OCI-LY3 (cell line): ENCODE data around the gene LTBP3.

Experiments used
- H2AFZ ChIP-seq: fragments of 200-600, 300-600 bp; shearing (Covaris generic); 2 replicates; pipeline ENCODE4 v1.6.0; 2014; ENCODE audit warnings: antibody characterized with exemption, low read depth, low read length
- H3K27ac ChIP-seq: fragments of 200-600, 300-600 bp; sonication (generic); 2 replicates; pipeline ENCODE4 v1.5.1; 2014; ENCODE audit warnings: mild to moderate bottlenecking, low read length, moderate library complexity, mixed read lengths
- H3K27me3 ChIP-seq: fragments of 200-600, 300-600 bp; sonication (generic); 2 replicates; pipeline ENCODE4 v1.6.1; 2014; ENCODE audit warnings: low read depth, low read length, mixed read lengths
- H3K36me3 ChIP-seq: fragments of 200-600, 300-600 bp; sonication (generic); replicated peaks from 2 replicates; pipeline ENCODE3; 2014; ENCODE audit warnings: low read depth, low read length, mixed read lengths
- H3K4me1 ChIP-seq: fragments of 300-600, 200-600 bp; sonication (generic); 2 replicates; pipeline ENCODE4 v1.6.1; 2014; ENCODE audit warnings: low read length, mixed read lengths
- H3K4me2 ChIP-seq: fragments of 200-600, 300-600 bp; sonication (generic); 2 replicates; pipeline ENCODE4 v1.6.1; 2014; ENCODE audit warnings: low read length, mixed read lengths
- H3K4me3 ChIP-seq: fragments of 300-600, 200-600 bp; sonication (generic); 2 replicates; pipeline ENCODE4 v1.5.1; 2014; ENCODE audit warnings: antibody characterized with exemption, mild to moderate bottlenecking, low read length, moderate library complexity
- H3K79me2 ChIP-seq: fragments of 300-600, 200-600 bp; shearing (Covaris generic); 2 replicates; pipeline ENCODE4 v1.6.1; 2014; ENCODE audit warnings: mild to moderate bottlenecking, low read length, mixed read lengths
- H3K9ac ChIP-seq: fragments of 300-600, 200-600 bp; shearing (Covaris generic); 2 replicates; pipeline ENCODE4 v1.6.0; 2014; ENCODE audit warnings: mild to moderate bottlenecking, low read length, moderate library complexity
- H3K9me3 ChIP-seq: fragments of 200-600, 300-600 bp; shearing (Covaris generic); 2 replicates; pipeline ENCODE4 v1.6.1; 2014; ENCODE audit warnings: low read length, mixed read lengths; ENCODE audit not compliant: insufficient read depth
- H4K20me1 ChIP-seq: fragments of 200-600, 300-600 bp; sonication (generic); 2 replicates; pipeline ENCODE4 v1.6.1; 2016; ENCODE audit warnings: low read length, mixed read lengths; ENCODE audit not compliant: insufficient read depth
- EZH2phosphoT487 ChIP-seq: fragments of 200-600 bp; shearing (Covaris generic); IDR thresholded peaks from 2 replicates; pipeline ENCODE4 v1.6.1; 2018; ENCODE audit warnings: antibody characterized with exemption, mixed run types, low read depth
- TF ChIP-seq, protein P1 (sequence below): fragments of 200-600, 300-600 bp; sonication (generic); IDR thresholded peaks from 2 replicates; pipeline ENCODE4 v1.5.1; 2014; ENCODE audit warnings: antibody characterized with exemption, low read length, low read depth

LTBP3 gene

DNA sequence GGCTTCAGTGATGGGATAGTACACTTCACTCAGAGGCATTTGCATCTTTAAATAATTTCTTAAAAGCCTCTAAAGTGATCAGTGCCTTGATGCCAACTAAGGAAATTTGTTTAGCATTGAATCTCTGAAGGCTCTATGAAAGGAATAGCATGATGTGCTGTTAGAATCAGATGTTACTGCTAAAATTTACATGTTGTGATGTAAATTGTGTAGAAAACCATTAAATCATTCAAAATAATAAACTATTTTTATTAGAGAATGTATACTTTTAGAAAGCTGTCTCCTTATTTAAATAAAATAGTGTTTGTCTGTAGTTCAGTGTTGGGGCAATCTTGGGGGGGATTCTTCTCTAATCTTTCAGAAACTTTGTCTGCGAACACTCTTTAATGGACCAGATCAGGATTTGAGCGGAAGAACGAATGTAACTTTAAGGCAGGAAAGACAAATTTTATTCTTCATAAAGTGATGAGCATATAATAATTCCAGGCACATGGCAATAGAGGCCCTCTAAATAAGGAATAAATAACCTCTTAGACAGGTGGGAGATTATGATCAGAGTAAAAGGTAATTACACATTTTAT lies 54.7 kb downstream of the LTBP3 start:
- no peak for TF ChIP-seq EZH2phosphoT487
- TF ChIP-seq, protein P1, sequence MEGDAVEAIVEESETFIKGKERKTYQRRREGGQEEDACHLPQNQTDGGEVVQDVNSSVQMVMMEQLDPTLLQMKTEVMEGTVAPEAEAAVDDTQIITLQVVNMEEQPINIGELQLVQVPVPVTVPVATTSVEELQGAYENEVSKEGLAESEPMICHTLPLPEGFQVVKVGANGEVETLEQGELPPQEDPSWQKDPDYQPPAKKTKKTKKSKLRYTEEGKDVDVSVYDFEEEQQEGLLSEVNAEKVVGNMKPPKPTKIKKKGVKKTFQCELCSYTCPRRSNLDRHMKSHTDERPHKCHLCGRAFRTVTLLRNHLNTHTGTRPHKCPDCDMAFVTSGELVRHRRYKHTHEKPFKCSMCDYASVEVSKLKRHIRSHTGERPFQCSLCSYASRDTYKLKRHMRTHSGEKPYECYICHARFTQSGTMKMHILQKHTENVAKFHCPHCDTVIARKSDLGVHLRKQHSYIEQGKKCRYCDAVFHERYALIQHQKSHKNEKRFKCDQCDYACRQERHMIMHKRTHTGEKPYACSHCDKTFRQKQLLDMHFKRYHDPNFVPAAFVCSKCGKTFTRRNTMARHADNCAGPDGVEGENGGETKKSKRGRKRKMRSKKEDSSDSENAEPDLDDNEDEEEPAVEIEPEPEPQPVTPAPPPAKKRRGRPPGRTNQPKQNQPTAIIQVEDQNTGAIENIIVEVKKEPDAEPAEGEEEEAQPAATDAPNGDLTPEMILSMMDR = no peak
- Histone ChIP-seq H3K79me2 (peaks cover 83% of the 10 kb centered on the region), H3K4me3 (peak overlapping the region; percentile 83), H3K9ac (peak overlapping the region; percentile 99), H3K36me3 (peaks cover 77% of the 10 kb centered on the region), H3K4me1 (peaks cover 60% of the 10 kb centered on the region), H3K9me3 (no peaks in the 10 kb centered on the region), H2AFZ (no peak overlapping the region), H3K4me2 (peak overlapping the region; percentile 95), H4K20me1 (peaks cover 78% of the 10 kb centered on the region), H3K27me3 (no peaks in the 10 kb centered on the region), H3K27ac (peak overlapping the region; percentile 91; the same call in 1 of the 2 replicates)

DNA sequence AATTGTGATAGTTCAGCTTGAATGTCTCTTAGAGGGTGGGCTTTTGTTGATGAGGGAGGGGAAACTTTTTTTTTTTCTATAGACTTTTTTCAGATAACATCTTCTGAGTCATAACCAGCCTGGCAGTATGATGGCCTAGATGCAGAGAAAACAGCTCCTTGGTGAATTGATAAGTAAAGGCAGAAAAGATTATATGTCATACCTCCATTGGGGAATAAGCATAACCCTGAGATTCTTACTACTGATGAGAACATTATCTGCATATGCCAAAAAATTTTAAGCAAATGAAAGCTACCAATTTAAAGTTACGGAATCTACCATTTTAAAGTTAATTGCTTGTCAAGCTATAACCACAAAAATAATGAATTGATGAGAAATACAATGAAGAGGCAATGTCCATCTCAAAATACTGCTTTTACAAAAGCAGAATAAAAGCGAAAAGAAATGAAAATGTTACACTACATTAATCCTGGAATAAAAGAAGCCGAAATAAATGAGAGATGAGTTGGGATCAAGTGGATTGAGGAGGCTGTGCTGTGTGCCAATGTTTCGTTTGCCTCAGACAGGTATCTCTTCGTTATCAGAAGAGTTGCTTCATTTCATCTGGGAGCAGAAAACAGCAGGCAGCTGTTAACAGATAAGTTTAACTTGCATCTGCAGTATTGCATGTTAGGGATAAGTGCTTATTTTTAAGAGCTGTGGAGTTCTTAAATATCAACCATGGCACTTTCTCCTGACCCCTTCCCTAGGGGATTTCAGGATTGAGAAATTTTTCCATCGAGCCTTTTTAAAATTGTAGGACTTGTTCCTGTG lies 55.4 kb downstream of the LTBP3 start:
- H3K79me2 ChIP-seq = peaks cover 90% of the 10 kb centered on the region
- TF ChIP-seq, protein P1 = no peak
- TF ChIP-seq EZH2phosphoT487 = no peak
- H3K27ac ChIP-seq = peak overlapping the region; percentile 91
- peaks cover 77% of the 10 kb centered on the region for H3K36me3 ChIP-seq
- H3K27me3 ChIP-seq = no peaks in the 10 kb centered on the region
- H2AFZ ChIP-seq = no peak overlapping the region
- H4K20me1 ChIP-seq = peaks cover 78% of the 10 kb centered on the region
- H3K4me3 ChIP-seq = peak overlapping the region; percentile 83
- H3K4me1 ChIP-seq = peaks cover 62% of the 10 kb centered on the region
- peak overlapping the region; percentile 99 for H3K9ac ChIP-seq
- no peaks in the 10 kb centered on the region for H3K9me3 ChIP-seq
- peak overlapping the region; percentile 95 for H3K4me2 ChIP-seq

DNA sequence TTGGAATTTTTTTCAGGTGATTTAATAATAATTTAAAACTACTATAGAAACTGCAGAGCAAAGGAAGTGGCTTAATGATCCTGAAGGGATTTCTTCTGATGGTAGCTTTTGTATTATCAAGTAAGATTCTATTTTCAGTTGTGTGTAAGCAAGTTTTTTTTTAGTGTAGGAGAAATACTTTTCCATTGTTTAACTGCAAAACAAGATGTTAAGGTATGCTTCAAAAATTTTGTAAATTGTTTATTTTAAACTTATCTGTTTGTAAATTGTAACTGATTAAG lies 55.9 kb downstream of the LTBP3 start:
- Histone ChIP-seq H3K4me1 (peaks cover 57% of the 10 kb centered on the region), H3K36me3 (peaks cover 77% of the 10 kb centered on the region), H3K9ac (peak overlapping the region; percentile 99), H3K79me2 (peaks cover 92% of the 10 kb centered on the region), H3K4me3 (peak overlapping the region; percentile 83), H4K20me1 (peaks cover 78% of the 10 kb centered on the region), H3K27ac (peak overlapping the region; percentile 91), H3K9me3 (no peaks in the 10 kb centered on the region), H2AFZ (no peak overlapping the region), H3K4me2 (peak overlapping the region; percentile 95), H3K27me3 (no peaks in the 10 kb centered on the region)
- TF ChIP-seq, protein P1 = no peak
- TF ChIP-seq EZH2phosphoT487 = no peak

DNA sequence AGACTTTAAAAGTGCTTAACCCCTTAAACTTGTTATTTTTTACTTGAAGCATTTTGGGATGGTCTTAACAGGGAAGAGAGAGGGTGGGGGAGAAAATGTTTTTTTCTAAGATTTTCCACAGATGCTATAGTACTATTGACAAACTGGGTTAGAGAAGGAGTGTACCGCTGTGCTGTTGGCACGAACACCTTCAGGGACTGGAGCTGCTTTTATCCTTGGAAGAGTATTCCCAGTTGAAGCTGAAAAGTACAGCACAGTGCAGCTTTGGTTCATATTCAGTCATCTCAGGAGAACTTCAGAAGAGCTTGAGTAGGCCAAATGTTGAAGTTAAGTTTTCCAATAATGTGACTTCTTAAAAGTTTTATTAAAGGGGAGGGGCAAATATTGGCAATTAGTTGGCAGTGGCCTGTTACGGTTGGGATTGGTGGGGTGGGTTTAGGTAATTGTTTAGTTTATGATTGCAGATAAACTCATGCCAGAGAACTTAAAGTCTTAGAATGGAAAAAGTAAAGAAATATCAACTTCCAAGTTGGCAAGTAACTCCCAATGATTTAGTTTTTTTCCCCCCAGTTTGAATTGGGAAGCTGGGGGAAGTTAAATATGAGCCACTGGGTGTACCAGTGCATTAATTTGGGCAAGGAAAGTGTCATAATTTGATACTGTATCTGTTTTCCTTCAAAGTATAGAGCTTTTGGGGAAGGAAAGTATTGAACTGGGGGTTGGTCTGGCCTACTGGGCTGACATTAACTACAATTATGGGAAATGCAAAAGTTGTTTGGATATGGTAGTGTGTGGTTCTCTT lies 56.5 kb downstream of the LTBP3 start:
- Histone ChIP-seq H3K27ac (peak overlapping the region; percentile 91), H3K9ac (peak overlapping the region; percentile 99), H3K9me3 (no peaks in the 10 kb centered on the region), H4K20me1 (peaks cover 73% of the 10 kb centered on the region), H3K4me1 (peaks cover 56% of the 10 kb centered on the region), H3K79me2 (peaks cover 93% of the 10 kb centered on the region), H3K36me3 (peaks cover 77% of the 10 kb centered on the region), H2AFZ (no peak overlapping the region), H3K4me2 (peak overlapping the region; percentile 95), H3K4me3 (peak overlapping the region; percentile 83), H3K27me3 (no peaks in the 10 kb centered on the region)
- no peak for TF ChIP-seq EZH2phosphoT487
- TF ChIP-seq, protein P1 = no peak
